GM21717 (cell line): ENCODE results near the gene LGR6.
"Not testable (repeated sequence)": the region's sequence is repeated elsewhere in the genome, so short reads cannot be mapped to it uniquely, and the experiment has no call there.

Experiments
- ATAC-seq: cut with Tn5 transposase; IDR thresholded peaks from one replicate; pipeline ENCODE4 v1.9.1; 2021; ENCODE audit warnings: mild to moderate bottlenecking, moderate library complexity; ENCODE audit not compliant: unreplicated experiment

The LGR6 gene

DNA sequence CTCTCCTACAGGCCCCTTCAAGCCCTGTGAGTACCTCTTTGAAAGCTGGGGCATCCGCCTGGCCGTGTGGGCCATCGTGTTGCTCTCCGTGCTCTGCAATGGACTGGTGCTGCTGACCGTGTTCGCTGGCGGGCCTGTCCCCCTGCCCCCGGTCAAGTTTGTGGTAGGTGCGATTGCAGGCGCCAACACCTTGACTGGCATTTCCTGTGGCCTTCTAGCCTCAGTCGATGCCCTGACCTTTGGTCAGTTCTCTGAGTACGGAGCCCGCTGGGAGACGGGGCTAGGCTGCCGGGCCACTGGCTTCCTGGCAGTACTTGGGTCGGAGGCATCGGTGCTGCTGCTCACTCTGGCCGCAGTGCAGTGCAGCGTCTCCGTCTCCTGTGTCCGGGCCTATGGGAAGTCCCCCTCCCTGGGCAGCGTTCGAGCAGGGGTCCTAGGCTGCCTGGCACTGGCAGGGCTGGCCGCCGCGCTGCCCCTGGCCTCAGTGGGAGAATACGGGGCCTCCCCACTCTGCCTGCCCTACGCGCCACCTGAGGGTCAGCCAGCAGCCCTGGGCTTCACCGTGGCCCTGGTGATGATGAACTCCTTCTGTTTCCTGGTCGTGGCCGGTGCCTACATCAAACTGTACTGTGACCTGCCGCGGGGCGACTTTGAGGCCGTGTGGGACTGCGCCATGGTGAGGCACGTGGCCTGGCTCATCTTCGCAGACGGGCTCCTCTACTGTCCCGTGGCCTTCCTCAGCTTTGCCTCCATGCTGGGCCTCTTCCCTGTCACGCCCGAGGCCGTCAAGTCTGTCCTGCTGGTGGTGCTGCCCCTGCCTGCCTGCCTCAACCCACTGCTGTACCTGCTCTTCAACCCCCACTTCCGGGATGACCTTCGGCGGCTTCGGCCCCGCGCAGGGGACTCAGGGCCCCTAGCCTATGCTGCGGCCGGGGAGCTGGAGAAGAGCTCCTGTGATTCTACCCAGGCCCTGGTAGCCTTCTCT, 124.6 kb downstream of the LGR6 start:
- no peak for ATAC-seq

DNA sequence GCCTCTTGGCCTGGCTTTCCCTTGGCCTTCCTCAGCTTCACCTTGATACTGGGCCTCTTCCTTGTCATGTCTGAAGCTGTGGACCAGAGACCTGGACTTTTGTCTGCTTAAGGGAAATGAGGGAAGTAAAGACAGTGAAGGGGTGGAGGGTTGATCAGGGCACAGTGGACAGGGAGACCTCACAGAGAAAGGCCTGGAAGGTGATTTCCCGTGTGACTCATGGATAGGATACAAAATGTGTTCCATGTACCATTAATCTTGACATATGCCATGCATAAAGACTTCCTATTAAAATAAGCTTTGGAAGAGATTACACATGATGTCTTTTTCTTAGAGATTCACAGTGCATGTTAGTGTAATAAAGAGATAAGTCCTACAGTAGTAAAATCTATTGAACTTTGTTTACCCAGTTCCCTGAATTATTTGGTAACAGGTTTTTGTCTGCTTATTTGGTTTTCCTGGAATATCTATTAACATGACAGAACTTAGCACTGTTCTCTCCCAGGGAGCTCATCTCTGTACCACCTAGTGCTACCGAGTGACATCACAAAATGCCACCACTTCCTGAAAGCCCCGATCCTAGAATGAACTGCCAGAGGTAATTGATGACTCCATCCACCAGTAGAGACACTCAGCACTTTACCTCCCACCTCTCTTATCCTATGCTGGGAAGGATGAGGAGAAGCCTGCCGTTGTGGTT, 125.9 kb downstream of the LGR6 start:
- no peak for ATAC-seq

DNA sequence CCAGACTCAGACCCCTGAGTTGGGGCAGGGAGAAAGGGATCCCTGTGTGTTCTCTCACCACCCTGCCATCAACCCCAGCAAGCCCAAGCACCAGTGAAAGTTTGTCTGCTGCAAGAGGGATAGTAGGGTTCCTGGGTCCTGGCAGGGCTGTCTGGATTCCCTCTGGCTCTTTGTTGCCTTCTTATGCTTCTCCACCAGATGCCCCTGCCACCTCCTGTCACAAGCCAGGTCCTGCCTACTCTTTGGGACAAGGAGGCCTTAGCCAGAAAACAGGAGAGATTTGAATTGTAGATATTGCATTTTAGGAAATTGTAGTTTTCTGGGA, 126.4 kb downstream of the LGR6 start:
- ATAC-seq: no peak

DNA sequence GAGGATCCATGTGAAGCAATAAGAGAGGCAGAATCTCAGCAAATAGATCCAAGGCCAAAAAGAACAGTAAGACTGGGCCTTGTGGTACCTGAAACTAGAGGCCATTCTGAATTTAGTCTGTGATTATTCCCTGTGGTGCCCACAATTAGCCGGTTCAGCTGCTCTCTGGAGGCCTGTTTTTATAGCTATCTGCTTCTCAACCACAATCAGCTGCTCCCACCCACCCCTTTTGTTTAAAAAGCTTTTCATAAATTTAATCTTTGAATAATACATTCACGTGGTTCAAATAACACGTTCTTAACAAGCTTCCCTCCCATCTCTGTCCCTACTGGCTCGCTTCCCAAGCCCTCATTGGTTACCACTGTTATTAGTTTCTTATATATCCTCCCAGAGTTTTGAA, 130.1 kb downstream of the LGR6 start:
- ATAC-seq: no peak

DNA sequence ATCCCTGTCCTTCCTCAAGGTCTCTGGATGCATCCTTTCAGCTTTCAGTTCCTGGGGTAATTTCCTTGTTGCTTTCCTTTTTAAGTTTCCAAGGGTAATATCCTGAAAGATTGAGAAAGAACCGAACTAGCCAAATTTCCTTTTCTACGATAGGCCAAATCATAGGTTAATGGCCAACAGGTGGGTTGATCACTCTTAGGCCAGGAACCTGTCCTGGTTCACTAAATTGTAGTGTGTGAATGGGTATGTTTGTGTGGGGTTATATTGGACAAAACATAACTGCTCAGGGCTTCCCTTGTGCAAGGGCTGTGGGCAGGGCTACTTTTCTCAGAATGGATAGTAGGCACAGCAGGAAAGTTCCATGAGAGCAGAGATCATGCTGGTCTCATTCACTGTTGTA, 131.0 kb downstream of the LGR6 start:
- no peak for ATAC-seq

DNA sequence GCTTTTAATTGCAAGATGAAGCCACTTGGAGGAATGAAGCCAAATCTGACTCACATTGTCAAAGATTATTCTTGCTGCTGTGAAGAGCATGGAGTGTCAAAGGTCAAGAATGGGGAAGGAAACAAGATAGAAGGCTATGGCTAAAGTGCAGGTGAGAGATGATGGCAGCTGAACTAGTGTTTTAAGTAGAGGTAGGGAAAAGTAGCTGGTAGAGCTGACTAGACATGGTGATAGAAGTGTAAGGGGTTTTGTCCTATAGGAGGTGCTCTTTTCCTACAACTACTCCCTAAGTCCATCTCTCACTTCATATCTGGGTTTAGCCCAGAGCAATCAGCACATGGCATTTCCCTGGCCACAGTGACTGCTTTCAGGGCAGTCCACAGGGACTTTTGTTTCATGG, 136.3 kb downstream of the LGR6 start:
- no peak for ATAC-seq

DNA sequence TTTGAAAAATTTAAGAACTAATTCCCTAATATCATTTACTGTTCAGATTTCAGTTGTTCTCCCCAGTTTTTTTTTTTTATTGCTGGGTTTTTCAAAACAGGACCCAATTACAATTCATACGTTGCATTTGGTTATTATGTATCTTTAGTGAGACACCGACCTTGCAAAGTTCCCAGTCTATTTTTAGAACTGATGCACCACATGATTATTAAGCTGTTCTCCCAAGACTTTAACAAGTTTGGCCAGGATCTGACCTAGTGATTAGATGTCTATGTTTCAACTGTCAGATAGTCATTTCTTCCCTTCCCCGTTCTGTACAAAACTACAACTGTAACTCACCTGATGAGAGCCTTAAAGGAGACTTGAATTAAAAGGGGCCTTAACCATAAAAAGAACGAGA, 140.3 kb downstream of the LGR6 start:
- no peak for ATAC-seq

DNA sequence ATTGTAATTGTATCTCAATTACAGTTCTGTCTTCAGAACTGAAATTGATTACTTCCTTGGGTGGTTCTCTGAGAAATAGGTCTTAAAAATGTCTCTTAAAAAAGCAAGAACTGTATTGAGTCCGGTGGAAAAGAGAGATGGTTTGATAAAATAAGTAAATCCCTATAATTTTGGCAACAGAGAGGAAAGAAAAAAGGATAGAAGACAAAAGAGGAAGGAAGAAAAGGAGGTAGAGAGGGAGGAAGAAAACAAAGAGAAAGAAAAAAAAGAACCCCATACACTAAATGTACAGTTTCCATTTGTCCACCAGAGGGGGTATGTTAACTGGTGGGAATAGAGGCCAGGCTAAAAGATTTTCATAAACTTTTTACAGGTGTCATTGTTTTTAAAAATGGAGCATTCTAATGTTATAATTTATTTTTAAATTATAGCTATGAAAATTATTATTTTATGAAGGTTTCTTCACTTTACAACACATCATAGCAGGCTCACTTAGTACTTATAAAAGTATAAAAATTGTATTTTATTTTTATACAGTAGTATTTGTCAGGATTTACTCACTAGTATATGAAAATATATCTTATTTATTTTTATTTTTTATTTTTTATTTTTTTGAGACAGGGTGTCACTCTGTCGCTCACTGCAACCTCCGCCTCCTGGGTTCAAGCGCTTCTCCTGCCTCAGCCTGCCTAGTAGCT, 150.2 kb downstream of the LGR6 start:
- no peak for ATAC-seq

DNA sequence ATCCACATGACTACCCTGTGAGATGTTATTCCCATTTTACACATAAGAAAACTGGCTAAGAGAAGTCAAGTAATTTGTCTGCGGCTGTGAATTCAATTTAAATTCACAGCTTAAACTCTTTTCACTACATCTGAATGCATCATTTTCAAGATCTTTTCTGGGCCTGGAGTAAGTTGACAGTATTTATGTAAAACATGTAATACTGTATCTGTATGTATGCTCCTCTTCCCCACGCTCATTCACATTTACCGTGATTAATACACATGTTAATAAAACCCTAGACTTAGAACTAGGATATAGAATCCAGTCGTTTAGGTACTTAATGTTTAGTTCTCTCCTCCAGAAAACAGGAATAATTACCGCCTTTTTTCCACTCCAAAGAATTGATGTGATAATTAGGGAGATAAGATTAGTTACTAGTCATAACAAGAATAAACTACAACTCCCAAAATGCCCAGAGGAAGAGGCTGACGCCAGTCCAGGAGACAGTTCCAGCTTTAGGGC, 154.5 kb downstream of the LGR6 start:
- ATAC-seq: no peak

DNA sequence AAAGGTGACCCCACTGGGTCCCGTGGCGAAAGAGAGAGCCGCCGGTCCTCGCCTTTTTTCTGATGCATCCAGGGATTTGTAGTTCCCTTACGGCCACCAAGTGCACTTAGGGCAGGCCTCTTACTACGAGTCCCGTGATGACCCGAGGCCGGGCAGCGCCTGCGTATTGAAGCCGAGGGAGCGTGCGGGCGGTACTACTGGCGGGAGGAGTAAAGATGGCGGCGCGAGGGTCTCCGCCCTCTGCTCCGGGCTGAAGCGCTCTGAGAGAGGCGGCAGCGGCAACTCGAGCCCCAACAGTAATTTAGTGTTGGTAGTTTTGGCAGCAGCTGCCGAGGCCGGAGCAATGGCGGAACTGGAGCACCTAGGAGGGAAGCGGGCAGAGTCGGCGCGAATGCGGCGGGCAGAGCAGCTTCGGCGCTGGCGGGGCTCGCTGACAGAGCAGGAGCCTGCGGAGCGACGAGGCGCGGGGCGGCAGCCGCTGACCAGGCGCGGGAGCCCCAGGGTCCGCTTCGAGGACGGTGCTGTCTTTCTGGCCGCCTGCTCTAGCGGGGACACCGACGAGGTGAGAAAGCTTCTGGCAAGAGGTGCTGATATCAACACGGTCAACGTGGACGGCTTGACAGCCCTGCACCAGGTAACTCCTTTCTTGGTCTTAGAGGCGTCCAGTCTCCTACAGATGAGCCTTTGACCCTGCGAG, 155.1 kb downstream of the LGR6 start, which contains the start of gene PPP1R12B:
PPP1R12B (plus strand) TSS at position 191 of the 697 bp plus-strand sequence; CDS start at position 344, 153 bp downstream.
- peak; percentile 95 for ATAC-seq

DNA sequence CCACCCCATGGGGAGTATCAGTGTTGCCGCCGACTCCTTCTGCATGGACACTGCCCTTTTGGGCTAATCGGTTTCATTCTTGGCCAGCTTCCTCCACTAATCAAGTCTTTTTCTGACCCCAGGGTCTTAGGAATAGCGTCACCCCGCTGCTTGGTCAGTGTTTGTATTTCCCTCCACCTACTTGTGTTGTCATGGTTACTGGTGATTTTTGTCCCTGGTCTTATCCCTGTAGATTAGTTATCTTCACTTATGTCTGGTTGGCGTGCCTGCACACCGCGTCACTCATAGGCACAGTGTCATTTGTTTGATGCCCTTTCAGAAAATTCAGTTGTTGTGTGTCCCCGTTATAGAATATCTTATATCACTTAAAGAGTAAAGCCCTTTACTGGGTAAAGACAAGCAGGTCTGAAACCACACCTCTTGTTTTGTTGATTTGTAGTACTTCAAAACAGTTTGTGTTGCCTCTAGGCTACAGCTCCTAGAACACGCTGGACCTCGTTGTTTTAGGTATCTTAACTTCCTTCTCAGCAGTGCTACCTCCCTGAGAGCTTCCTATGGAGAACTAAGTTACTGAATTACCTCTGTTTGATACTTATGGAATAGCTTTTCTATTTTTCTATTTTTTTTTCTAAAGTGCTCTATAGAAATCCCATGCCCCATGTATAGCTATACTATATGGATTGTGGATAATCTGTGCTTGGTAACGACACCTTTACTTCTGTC, 155.8 kb downstream of the LGR6 start:
- peak; percentile 19 for ATAC-seq

DNA sequence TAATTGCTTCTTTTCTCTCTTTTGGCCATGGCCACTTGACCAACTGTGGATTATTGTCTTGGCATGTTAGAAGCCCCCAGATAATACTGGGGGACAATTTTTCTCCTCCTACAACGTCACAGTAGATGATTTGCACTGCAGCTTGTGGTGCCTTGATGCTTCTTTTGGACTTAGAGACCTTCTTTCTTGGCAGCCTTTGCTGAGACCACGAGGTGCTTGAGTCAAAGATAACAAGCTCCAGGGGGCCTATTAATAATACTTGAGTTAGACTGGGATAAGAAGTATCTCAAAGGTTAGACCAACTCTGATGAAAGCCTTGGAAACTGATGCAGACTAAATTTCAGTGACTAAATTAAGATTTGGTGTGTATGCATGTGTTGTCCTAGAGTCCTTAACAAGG, 158.1 kb downstream of the LGR6 start:
- ATAC-seq: no peak

DNA sequence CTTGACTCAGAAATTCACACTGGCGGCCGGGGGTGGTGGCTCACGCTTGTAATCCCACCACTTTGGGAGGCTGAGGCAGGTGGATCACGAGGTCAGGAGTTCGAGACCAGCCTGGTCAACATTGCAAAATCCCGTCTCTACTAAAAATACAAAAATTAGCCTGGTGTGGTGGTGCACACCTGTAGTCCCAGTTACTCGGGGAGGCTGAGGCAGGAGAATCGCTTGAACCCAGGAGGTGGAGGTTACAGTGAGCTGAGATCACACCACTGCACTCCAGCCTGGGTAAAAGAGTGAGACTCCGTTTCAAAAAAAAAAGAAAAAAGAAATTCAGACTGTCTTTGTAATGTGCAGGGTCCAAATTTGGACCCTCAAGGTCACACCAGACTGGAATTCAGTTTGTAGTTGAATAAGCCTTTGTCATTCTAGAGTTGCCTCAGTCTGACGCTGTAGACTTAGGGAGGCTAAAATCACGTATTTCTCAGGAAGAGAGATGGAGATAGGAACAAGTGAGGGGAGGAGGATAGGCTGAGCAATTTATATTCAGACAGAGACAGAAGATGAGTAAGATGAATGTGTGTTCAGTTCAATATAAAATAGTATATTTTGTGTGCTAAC, 159.1 kb downstream of the LGR6 start:
- ATAC-seq: not testable (repeated sequence)

DNA sequence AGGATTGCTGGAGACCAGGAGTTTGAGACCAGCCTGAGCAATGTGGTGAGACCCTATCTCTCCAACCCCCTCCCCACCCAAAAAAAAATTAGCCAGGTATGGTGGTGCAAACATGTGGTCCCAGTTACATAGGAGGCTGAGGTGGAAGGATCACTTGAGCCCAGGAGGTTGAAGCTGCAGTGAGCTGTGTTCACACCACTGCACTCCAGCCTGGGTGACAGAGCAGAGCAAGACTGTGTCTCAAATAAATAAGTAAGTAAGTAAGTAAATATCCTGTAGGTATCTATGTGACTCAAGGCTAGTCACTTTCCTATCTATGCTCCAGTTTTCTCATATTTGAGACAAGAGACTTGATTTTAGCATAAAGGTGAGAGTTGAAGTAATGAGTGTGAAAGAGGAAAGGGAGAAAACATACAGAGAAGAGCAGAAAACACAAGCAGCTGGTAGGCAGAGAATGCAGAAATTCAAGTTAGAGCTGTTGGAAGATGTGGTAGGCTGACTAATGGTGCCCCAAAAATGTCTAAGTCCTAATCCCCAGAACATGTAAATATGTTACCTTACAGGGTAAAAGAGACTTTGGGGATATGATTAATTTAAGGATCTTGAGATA, 162.4 kb downstream of the LGR6 start:
- no peak for ATAC-seq

DNA sequence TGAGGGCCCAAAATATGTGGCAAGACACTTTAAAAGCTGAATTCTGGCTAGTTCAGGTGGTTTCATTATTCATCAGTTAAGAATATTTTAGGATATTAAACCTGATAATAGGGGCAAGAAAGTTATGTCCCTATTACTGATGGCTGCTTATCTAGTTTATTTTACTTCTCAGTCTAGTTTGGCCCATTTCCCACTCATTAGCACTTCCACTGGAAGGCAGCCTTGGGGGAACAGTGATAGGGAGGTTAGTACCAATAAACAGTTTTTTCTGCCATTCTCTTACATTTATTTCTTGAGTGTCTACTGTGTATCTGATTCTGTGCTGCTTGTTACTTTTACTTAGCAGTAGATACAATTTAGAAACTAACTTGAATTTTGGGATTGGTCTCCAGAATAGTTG, 163.9 kb downstream of the LGR6 start:
- no peak for ATAC-seq

DNA sequence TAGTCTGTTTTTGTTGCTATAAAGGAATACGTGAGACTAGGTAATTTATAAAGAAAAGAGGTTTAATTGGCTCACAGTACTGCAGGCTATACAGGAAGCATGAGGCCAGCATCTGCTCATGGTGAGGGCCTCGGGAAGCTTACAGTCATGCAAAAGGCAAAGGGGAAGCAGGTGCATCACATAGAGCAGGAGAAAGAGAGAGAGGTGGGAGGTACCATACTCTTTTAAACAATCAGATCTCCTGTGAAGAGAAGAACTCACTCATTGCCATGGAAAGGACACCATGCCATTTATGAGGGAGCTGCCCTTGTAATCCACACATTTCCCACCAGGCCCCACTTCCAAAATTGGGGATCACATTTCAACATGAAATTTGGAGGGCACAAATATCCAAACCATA, 167.6 kb downstream of the LGR6 start:
- ATAC-seq: no peak

DNA sequence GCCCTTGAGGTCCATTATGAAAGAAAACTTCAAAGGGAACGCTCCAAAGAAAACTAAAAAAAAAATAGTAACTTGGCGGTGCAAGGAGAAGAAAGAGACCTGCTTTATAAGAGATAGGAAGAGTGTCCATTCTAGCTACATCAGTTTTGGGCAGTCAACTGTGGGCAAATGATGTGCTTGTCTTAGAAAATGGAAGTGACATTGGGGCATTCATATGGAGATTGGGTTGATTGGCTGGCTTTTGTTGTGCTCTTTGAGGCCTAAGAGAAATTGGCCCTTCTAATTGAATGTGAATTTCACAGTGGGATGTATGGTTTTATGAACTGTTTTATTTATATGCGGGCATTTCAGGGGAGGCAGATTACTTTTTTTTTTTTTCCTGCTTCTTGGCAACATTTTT, 168.1 kb downstream of the LGR6 start:
- no peak for ATAC-seq

DNA sequence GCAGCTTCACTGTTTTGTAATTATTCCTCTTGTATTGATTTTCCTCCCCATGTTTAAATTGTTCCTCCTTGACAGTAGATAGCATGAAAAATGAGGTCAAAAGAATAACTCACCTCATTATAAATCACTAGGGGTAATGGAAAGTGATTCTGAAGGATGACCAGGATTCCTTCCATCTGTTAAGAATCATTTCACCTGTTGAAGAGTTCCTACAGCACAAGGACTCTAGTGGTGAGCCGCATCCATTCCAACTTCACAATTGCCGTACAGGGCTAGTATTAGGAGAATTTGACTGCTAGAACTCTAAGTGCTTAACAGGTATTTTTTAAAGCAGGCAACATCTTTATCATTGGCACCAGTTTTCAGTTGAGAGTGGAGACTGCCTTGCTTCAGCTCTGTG, 168.6 kb downstream of the LGR6 start:
- no peak for ATAC-seq

DNA sequence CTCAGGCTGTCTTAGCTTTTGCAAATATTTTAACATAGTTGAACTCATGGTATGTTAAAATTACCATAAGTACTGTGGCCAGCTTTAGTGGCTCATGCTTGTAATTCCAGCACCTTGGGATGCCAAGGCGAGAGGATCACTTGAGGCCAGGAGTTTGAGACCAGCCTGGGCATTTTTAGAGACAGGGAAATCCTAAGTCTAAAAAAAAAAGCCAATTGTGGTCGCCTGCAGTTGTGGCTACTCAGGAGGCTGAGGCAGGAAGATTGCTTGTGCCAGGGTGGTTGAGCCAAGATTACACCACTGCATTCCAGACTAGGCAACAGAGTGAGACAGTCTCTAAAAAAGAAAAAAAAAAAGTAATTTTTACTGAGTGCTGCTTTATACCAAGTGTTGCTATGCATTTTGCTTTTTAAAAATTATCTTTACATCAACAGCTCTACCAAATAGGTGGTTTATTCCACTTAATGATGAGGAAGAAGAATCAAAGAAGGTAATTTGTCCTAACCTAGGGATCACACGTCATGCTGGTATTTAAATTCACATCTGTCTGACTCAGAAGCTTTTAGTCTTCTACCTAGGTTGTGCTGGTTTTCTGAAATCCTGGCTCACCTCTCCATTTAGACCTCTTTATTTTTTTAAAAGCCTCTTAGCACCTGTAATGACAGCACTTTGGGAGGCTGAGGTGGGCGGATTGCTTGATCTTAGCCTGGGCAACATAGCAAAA, 171.7 kb downstream of the LGR6 start:
- ATAC-seq: no peak
